22Rv1 (cell line): ENCODE data around the gene LTBP3.

Experiments used
- ZFX ChIP-seq: fragments of 450-650 bp; IDR thresholded peaks from 2 replicates; pipeline ENCODE4 v1.6.1; 2017; ENCODE audit warnings: antibody characterized with exemption, borderline replicate concordance
- TF ChIP-seq, protein P1 (sequence below): fragments of 450-650 bp; IDR thresholded peaks from 2 replicates; pipeline ENCODE4 v1.5.1; 2017; ENCODE audit warnings: mild to moderate bottlenecking

DNA sequence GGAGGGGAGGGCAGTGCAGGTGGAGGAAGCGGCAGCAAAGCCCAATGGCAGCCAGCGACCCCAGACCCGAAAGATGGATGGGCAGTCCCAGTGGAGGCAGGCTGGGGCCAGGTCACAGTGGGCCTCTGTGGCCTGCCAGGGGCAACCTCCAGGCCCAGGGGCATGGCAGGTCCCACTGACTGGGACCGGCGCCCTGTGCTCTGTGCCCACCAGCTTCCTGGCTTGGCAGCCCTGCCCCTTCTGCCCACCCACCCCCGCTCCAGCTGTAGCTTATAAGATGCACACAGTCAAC lies 41.7 kb upstream of the LTBP3 start:
- TF ChIP-seq, protein P1, sequence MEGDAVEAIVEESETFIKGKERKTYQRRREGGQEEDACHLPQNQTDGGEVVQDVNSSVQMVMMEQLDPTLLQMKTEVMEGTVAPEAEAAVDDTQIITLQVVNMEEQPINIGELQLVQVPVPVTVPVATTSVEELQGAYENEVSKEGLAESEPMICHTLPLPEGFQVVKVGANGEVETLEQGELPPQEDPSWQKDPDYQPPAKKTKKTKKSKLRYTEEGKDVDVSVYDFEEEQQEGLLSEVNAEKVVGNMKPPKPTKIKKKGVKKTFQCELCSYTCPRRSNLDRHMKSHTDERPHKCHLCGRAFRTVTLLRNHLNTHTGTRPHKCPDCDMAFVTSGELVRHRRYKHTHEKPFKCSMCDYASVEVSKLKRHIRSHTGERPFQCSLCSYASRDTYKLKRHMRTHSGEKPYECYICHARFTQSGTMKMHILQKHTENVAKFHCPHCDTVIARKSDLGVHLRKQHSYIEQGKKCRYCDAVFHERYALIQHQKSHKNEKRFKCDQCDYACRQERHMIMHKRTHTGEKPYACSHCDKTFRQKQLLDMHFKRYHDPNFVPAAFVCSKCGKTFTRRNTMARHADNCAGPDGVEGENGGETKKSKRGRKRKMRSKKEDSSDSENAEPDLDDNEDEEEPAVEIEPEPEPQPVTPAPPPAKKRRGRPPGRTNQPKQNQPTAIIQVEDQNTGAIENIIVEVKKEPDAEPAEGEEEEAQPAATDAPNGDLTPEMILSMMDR = no peak
- TF ChIP-seq ZFX = no peak
